Activated B cell treated with CpG ODN at 0.5 μM for 24 hours (primary cell): Measurements from ENCODE around the gene B3GALT4. TPM values are rescaled to one million over a fixed set of nuclear protein-coding genes. Genes with fewer than 3 reads are reported as not detected.

ENCODE experiments used
- ATAC-seq: fragments of 200-7000 bp; cut with Tn5 transposase; one replicate; pipeline ENCODE4 v1.10.0; 2021; ENCODE audit warnings: low read depth, mild to moderate bottlenecking, moderate library complexity
- CTCF ChIA-PET: fragments of 350-600 bp; sonication (Branson Sonifier 250); formaldehyde crosslinking; loops from one replicate; lab custom pipeline; 2021; ENCODE audit warnings: antibody characterized with exemption; lab: Charles Lee
- POLR2A ChIA-PET: fragments of 350-600 bp; sonication (Branson Sonifier 250); formaldehyde crosslinking; loops from one replicate; lab custom pipeline; 2021; ENCODE audit warnings: antibody characterized with exemption; lab: Charles Lee
- DNase-seq: peaks from one replicate; pipeline ENCODE4 v3.0.0; 2022
- H3K27ac Mint-ChIP-seq: one replicate; pipeline ENCODE4 v1.8.0; 2020; ENCODE audit warnings: mixed read lengths
- H3K27me3 Mint-ChIP-seq: one replicate; pipeline ENCODE4 v1.8.0; 2021; ENCODE audit warnings: mixed read lengths
- H3K36me3 Mint-ChIP-seq: one replicate; pipeline ENCODE4 v1.8.0; 2021; ENCODE audit warnings: low read depth, mixed read lengths
- H3K4me1 Mint-ChIP-seq: one replicate; pipeline ENCODE4 v1.8.0; 2021; ENCODE audit warnings: mixed read lengths
- H3K4me3 Mint-ChIP-seq: one replicate; pipeline ENCODE4 v1.8.0; 2020; ENCODE audit warnings: mild to moderate bottlenecking, mixed read lengths
- H3K9me3 Mint-ChIP-seq: one replicate; pipeline ENCODE4 v1.8.0; 2020; ENCODE audit warnings: mixed read lengths
- CTCF ChIP-seq: fragments of 200-600 bp; IDR thresholded peaks from one replicate; pipeline ENCODE4 v1.8.0; 2022; ENCODE audit warnings: antibody characterized with exemption, mild to moderate bottlenecking
- intact Hi-C: fragments of 100-400 bp; cut with micrococcal nuclease; formaldehyde crosslinking; loops from one replicate; pipeline ENCODE4 v1.15.1; 2024
- total RNA-seq: library from RNA; stranded (reverse); gene quantifications from 2 replicates; pipeline ENCODE4 v1.2.3, GENCODE V29; 2022

Gene B3GALT4
- total RNA-seq, 1 donor from 2014 or later = 19.4 TPM

- ChIA-PET CTCF (interaction anchor here (1.5 to 2.0 kb wide), 2 partner anchors 10 to 14 kb away, joined by 4 to 5 read pairs; partner anchors contain the start of gene B3GALT4), POLR2A (interaction anchor here (1.1 to 5.4 kb wide), 3 partner anchors 10 to 30 kb away, joined by 5 to 80 read pairs (median 8); partner anchors contain the start of genes B3GALT4, RPS18, VPS52 and ZBTB22)
- no peak for TF ChIP-seq CTCF
- Mint-ChIP-seq H3K4me1 (peaks cover 46% of the 10 kb centered on the region), H3K27ac (no peak overlapping the region), H3K27me3 (no peaks in the 10 kb centered on the region), H3K9me3 (no peaks in the 10 kb centered on the region), H3K4me3 (peak overlapping the region; percentile 100), H3K36me3 (peaks cover 79% of the 10 kb centered on the region)
- no peak for DNase-seq
- no peak for ATAC-seq
- intact Hi-C loops = no loop called here
Observed at GRCh38 chr6:33286946-33287914, 10.3 kb downstream of the B3GALT4 start.

GRCh38 chr6:33288141-33288920 is 11.4 kb downstream of the B3GALT4 start:
- ChIA-PET POLR2A (interaction anchor here (0.6 to 5.4 kb wide), 23 partner anchors 7 to 450 kb away, joined by 3 to 80 read pairs (median 6); partner anchors contain the start of genes B3GALT4, CUTA, HLA-DMA and RGL2), CTCF (interaction anchor here (1.5 to 3.9 kb wide), 4 partner anchors 11 to 16 kb away, joined by 3 to 21 read pairs (median 8); partner anchors contain the start of genes B3GALT4, RPS18 and VPS52)
- Mint-ChIP-seq H3K27ac (peak overlapping the region; percentile 95), H3K27me3 (no peaks in the 10 kb centered on the region), H3K9me3 (no peaks in the 10 kb centered on the region), H3K36me3 (peaks cover 80% of the 10 kb centered on the region), H3K4me3 (peak overlapping the region; percentile 100), H3K4me1 (peaks cover 48% of the 10 kb centered on the region)
- DNase-seq = no peak
- intact Hi-C loops = loop anchor here (2.0 kb wide), 1 partner anchor 40 kb away; no protein-coding TSS in a partner anchor
- no peak for ATAC-seq
- no peak for TF ChIP-seq CTCF

- TF ChIP-seq CTCF = no peak
- H3K27ac Mint-ChIP-seq = peak within 1 kb of the TSS; percentile 95
- H3K36me3 Mint-ChIP-seq = peaks cover 80% of the 10 kb centered on the region
- no peaks in the 10 kb centered on the region for H3K27me3 Mint-ChIP-seq
- H3K9me3 Mint-ChIP-seq = no peaks in the 10 kb centered on the region
- ChIA-PET POLR2A (interaction anchor here (0.6 to 5.4 kb wide), 29 partner anchors 8 to 1637 kb away, joined by 3 to 80 read pairs (median 6); partner anchors contain the start of genes ABHD16A, B3GALT4, CUTA and HLA-DMA), CTCF (interaction anchor here (0.7 to 3.9 kb wide), 7 partner anchors 9 to 56 kb away, joined by 3 to 21 read pairs (median 5); partner anchors contain the start of genes B3GALT4, RPS18 and VPS52)
- intact Hi-C loops = loop anchor here (1.0 to 2.0 kb wide), 6 partner anchors 10 to 89 kb away; partner anchors contain the start of genes B3GALT4, RXRB, SLC39A7 and VPS52
- peak; percentile 94 for ATAC-seq
- peak within 1 kb of the TSS; percentile 100 for H3K4me3 Mint-ChIP-seq
- H3K4me1 Mint-ChIP-seq = peaks cover 48% of the 10 kb centered on the region
- peak; percentile 66 for DNase-seq
Observed at GRCh38 chr6:33288921-33289783, 12.2 kb downstream of the B3GALT4 start, which contains the start of the genes PFDN6 and WDR46. TSS of gene PFDN6 (plus strand) at chr6:33289601. CDS start at chr6:33289857, 256 bp downstream. TSS of gene WDR46 (minus strand) at chr6:33289239. CDS start at chr6:33289170, 69 bp downstream.

- DNase-seq (no peak), ATAC-seq (no peak)
- H3K9me3 Mint-ChIP-seq = no peaks in the 10 kb centered on the region
- peak overlapping the region; percentile 95 for H3K27ac Mint-ChIP-seq
- peaks cover 80% of the 10 kb centered on the region for H3K36me3 Mint-ChIP-seq
- intact Hi-C loops = loop anchor here (1.0 to 2.0 kb wide), 6 partner anchors 9 to 90 kb away; partner anchors contain the start of genes B3GALT4, RXRB, SLC39A7 and VPS52
- H3K27me3 Mint-ChIP-seq = no peaks in the 10 kb centered on the region
- CTCF ChIA-PET = interaction anchor here (0.7 to 3.9 kb wide), 6 partner anchors 8 to 55 kb away, joined by 3 to 21 read pairs (median 6); partner anchors contain the start of genes B3GALT4, RPS18 and VPS52
- TF ChIP-seq CTCF = no peak
- peaks cover 48% of the 10 kb centered on the region for H3K4me1 Mint-ChIP-seq
- peak overlapping the region; percentile 100 for H3K4me3 Mint-ChIP-seq
- POLR2A ChIA-PET = interaction anchor here (0.6 to 5.4 kb wide), 19 partner anchors 8 to 451 kb away, joined by 3 to 80 read pairs (median 7); partner anchors contain the start of genes B3GALT4, CUTA, RGL2 and RPS18
Observed at GRCh38 chr6:33289784-33290315, 12.9 kb downstream of the B3GALT4 start.
